GM23248 (cell line): ENCODE measurements around the gene PTPRN2.

Experiments used
- EZH2 ChIP-seq: fragments of 200-600 bp; sonication (generic); IDR thresholded peaks from 2 replicates; pipeline ENCODE4 v1.6.1; 2018; ENCODE audit warnings: antibody characterized with exemption, mild to moderate bottlenecking; ENCODE audit not compliant: insufficient read depth, poor library complexity, severe bottlenecking
- EZH2phosphoT487 ChIP-seq: fragments of 200-600 bp; sonication (generic); IDR thresholded peaks from 2 replicates; pipeline ENCODE4 v1.6.1; 2018; ENCODE audit warnings: antibody characterized with exemption, moderate library complexity, mild to moderate bottlenecking, low read depth; ENCODE audit not compliant: insufficient read depth

DNA sequence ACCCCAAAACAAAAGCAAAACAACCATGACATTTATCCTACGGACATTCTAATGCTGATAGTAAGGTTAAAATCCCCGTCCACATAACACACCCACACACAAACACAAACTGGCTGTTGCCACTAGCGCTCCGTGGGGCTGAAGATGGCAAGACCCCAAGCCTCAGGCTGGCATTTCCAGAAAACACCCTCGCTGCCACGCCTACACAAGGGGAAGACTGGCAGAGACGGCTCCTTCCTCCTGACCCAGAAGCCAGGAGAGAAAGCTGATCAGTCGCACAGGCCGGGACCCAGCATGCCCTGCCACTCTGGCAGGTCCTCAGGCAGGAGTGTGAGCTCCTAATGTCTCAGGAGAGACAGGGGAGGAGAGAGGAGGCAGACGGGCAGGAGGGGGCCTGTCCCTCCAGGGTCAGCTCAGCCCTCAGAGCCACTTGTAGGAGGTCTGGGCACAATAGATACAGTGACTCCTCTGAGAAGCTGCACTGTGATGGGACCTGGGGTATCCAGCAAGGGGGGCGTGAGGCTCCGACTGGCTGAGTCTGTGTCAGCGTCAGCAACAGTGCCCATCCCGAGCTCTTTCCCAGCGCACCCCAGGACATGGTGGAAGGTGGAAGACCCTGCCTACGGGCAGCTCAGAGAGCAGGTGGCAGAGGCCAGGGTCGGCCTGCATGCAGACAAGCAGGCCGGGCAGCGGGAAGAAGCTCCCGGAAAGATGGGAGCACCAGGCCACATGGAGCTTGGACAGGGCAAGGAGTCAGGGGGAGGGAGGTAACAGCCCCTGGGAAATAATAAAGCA, 326.9 kb downstream of the PTPRN2 start:
- TF ChIP-seq EZH2 (no peak), EZH2phosphoT487 (no peak)
